Endothelial cell of umbilical vein (primary cell): ENCODE measurements around the gene GTF2IRD1. TPM values are rescaled to one million over a fixed set of nuclear protein-coding genes. Genes with fewer than 3 reads are reported as not detected.

Experiments used
- BruUV-seq: library from RNA; stranded (reverse); fragments of 400-500 nt; replicated peaks from 2 replicates; lab custom pipeline; 2021; lab: Mats Ljungman, UMichigan
- CTCF ChIA-PET: fragments of 300-600, 350-600 bp; sonication (Branson Sonifier 250); formaldehyde crosslinking; loops from one replicate; lab custom pipeline; 2021; ENCODE audit warnings: antibody characterized with exemption, inconsistent platforms; lab: Charles Lee
- POLR2A ChIA-PET: fragments of 300-600, 350-600 bp; sonication (Branson Sonifier 250); formaldehyde crosslinking; loops from one replicate; lab custom pipeline; 2021; ENCODE audit warnings: antibody characterized with exemption, inconsistent platforms; lab: Charles Lee
- DNase-seq: peaks from one replicate; pipeline ENCODE4 v3.0.0-alpha.2; 2011; ENCODE audit warnings: low read depth, low spot score
- FAIRE-seq: peaks from 2 replicates; lab custom pipeline; 2011; peaks lifted over from hg19 to GRCh38; lab: Jason Lieb, UNC
- H2AFZ ChIP-seq: 2 replicates; pipeline ENCODE4 v1.6.0; 2012; ENCODE audit warnings: low read depth, low read length, control low read depth, inconsistent platforms
- H3K27ac ChIP-seq: 2 replicates; pipeline ENCODE4 v1.5.1; 2011; ENCODE audit warnings: low read depth, mild to moderate bottlenecking, control low read depth, low read length, moderate library complexity; ENCODE audit not compliant: insufficient read depth
- H3K27me3 ChIP-seq, 2 experiments: 2 replicates each; pipeline versions ENCODE4 v1.6.0 to v1.6.1; 2011; ENCODE audit warnings: low read length in 2 of 2, mixed read lengths in 1 of 2; ENCODE audit not compliant: control insufficient read depth in 2 of 2, insufficient read depth in 2 of 2
- H3K36me3 ChIP-seq, 2 experiments: 2 replicates in 1 of 2; 3 replicates in 1 of 2; pipeline ENCODE4 v1.5.1; 2011; ENCODE audit warnings: low read length in 2 of 2, mild to moderate bottlenecking in 1 of 2, moderate library complexity in 1 of 2; ENCODE audit not compliant: control insufficient read depth in 2 of 2, insufficient read depth in 2 of 2; ENCODE audit errors: extremely low read depth in 1 of 2
- H3K4me1 ChIP-seq: 3 replicates; pipeline ENCODE4 v1.5.1; 2011; ENCODE audit warnings: mild to moderate bottlenecking, low read length; ENCODE audit not compliant: control insufficient read depth, insufficient read depth; ENCODE audit errors: extremely low read depth
- H3K4me2 ChIP-seq: 2 replicates; pipeline ENCODE4 v1.6.1; 2011; ENCODE audit warnings: low read length, control low read depth, mixed read lengths; ENCODE audit not compliant: insufficient read depth
- H3K4me3 ChIP-seq, 3 experiments: fragments of 200-600 bp in 1 of 3; sonication (generic), shearing (Covaris generic) in 1 of 3; replicated peaks in 1 of 3; 2 replicates each; pipeline ENCODE4 v1.5.1; 2011 to 2016; ENCODE audit warnings: control low read depth in 3 of 3, low read length in 3 of 3, mild to moderate bottlenecking in 2 of 3, inconsistent platforms in 1 of 3, low read depth in 1 of 3, moderate library complexity in 1 of 3; ENCODE audit not compliant: insufficient read depth in 1 of 3
- H3K79me2 ChIP-seq: 2 replicates; pipeline ENCODE4 v1.6.0; 2012; ENCODE audit warnings: low read length, inconsistent platforms; ENCODE audit not compliant: control insufficient read depth, insufficient read depth
- H3K9ac ChIP-seq: replicated peaks from 2 replicates; pipeline ENCODE3; 2011; ENCODE audit warnings: low read length, control low read depth; ENCODE audit not compliant: insufficient read depth; ENCODE audit errors: extremely low read depth
- H3K9me1 ChIP-seq: replicated peaks from 3 replicates; pipeline ENCODE4 v1.6.0; 2011; ENCODE audit warnings: mild to moderate bottlenecking, low read length; ENCODE audit not compliant: control insufficient read depth, insufficient read depth; ENCODE audit errors: extremely low read depth
- H3K9me3 ChIP-seq: replicated peaks from 2 replicates; pipeline ENCODE4 v1.5.1; 2012; ENCODE audit warnings: low read length, inconsistent platforms; ENCODE audit not compliant: control insufficient read depth, insufficient read depth
- H4K20me1 ChIP-seq: replicated peaks from 2 replicates; pipeline ENCODE3; 2011; ENCODE audit warnings: mild to moderate bottlenecking, low read length; ENCODE audit not compliant: control insufficient read depth, insufficient read depth; ENCODE audit errors: extremely low read depth
- EZH2 ChIP-seq: IDR thresholded peaks from 2 replicates; pipeline ENCODE4 v1.6.1; 2012; ENCODE audit warnings: borderline replicate concordance, low read depth, mild to moderate bottlenecking, moderate library complexity, low read length, inconsistent platforms; ENCODE audit not compliant: severe bottlenecking
- FOS ChIP-seq: IDR thresholded peaks from 2 replicates; pipeline ENCODE4 v1.6.1; 2011; ENCODE audit warnings: mild to moderate bottlenecking, low read length, moderate library complexity, borderline replicate concordance; ENCODE audit not compliant: insufficient read depth
- GATA2 ChIP-seq: IDR thresholded peaks from 2 replicates; pipeline ENCODE4 v1.7.0; 2011; ENCODE audit warnings: low read depth, mild to moderate bottlenecking, moderate library complexity, mixed read lengths, low read length; ENCODE audit not compliant: insufficient read length, insufficient read depth
- JUN ChIP-seq: IDR thresholded peaks from 2 replicates; pipeline ENCODE4 v1.6.1; 2011; ENCODE audit warnings: borderline replicate concordance, low read depth; ENCODE audit not compliant: insufficient read length, insufficient read depth
- MYC ChIP-seq: IDR thresholded peaks from one replicate; pipeline ENCODE4 v1.6.1; 2011; ENCODE audit warnings: mild to moderate bottlenecking, low read depth, low read length
- POLR2A ChIP-seq: IDR thresholded peaks from 2 replicates; pipeline ENCODE4 v1.6.1; 2012; ENCODE audit warnings: low read depth, mild to moderate bottlenecking, control low read depth, low read length
- POLR2AphosphoS5 ChIP-seq: IDR thresholded peaks from 2 replicates; pipeline ENCODE4 v1.6.1; 2012; ENCODE audit warnings: low read depth, mild to moderate bottlenecking, control low read depth, low read length, moderate library complexity; ENCODE audit not compliant: insufficient read depth
- dilution Hi-C: fragments of 300-500 bp; cut with MboI; formaldehyde crosslinking; loops from one replicate; pipeline ENCODE4 v1.15.0; 2019; ENCODE audit warnings: low sequenced_read_pairs; ENCODE audit not compliant: extremely low pct_ligation_motif_present
- intact Hi-C: fragments of 100-400 bp; cut with micrococcal nuclease; formaldehyde crosslinking; loops from one replicate; pipeline ENCODE4 v1.10.0; 2022
- polyA plus RNA-seq, 4 experiments: library from polyadenylated mRNA; depleted of rRNA in 3 of 4; stranded (reverse) in 3 of 4; unstranded in 1 of 4; fragments of >200 nt; gene quantifications; 2 replicates each; pipeline versions ENCODE4 v1.2.1 to v1.2.3, GENCODE V29; 2011 to 2012; ENCODE audit warnings: missing spikeins in 1 of 4
- total RNA-seq: library from RNA; stranded (reverse); gene quantifications from 2 replicates; pipeline ENCODE4 v1.2.3, GENCODE V29; 2021
- TF ChIP-seq, protein P1 (sequence below), 2 donors: IDR thresholded peaks; 1 replicate in 1 of 2; 2 replicates in 1 of 2; pipeline ENCODE4 v1.5.1; 2011; ENCODE audit warnings: low read length in 2 of 2, mild to moderate bottlenecking in 2 of 2, moderate library complexity in 2 of 2, control low read depth in 1 of 2, inconsistent platforms in 1 of 2, low read depth in 1 of 2; ENCODE audit not compliant: insufficient read depth in 1 of 2; ENCODE audit errors: extremely low read depth in 1 of 2
- TF ChIP-seq, protein P2 (sequence below): IDR thresholded peaks from 2 replicates; pipeline ENCODE4 v1.6.1; 2011; ENCODE audit not compliant: insufficient read depth, insufficient read length

Gene GTF2IRD1
- total and polyA plus RNA-seq, 2 donors (not counting 3 experiments of a cell fraction or from before 2014, with no cell fraction given), result 14.2 to 24.2 TPM

DNA sequence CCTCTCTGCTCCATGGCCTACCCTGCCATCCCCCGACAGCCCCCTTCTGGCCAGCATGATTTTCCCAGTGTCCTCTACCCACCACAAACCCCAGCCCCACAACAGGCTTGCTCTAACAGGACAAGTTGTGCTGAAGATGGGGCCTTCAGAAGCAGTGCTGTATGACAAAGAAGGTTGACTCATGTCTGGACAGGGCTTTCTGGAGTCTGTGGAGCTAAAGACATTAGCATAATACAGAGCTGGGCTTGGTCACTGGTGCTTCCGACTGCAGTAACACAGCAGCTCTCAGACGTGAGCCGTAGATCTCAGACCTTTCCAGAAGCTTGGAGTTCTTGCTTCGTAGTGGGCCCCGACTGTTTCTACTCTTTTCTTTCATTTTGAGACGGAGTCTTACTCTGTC, 100.5 kb downstream of the GTF2IRD1 start:
- intact Hi-C loops, result no loop called here
- no peak overlapping the region for H3K27ac ChIP-seq
- BruUV-seq, result no TSS peak
- H3K79me2 ChIP-seq, result no peaks in the 10 kb centered on the region
- H3K9me1 ChIP-seq, result no peaks in the 10 kb centered on the region
- H3K9me3 ChIP-seq, result no peaks in the 10 kb centered on the region
- no peaks in the 10 kb centered on the region for H3K4me1 ChIP-seq
- dilution Hi-C loops, result no loop called here
- peaks cover 0 to 7% of the 10 kb centered on the region in 2 experiments for H3K36me3 ChIP-seq
- FAIRE-seq, result no peak
- no peaks in the 10 kb centered on the region for H3K27me3 ChIP-seq
- TF ChIP-seq, protein P1, sequence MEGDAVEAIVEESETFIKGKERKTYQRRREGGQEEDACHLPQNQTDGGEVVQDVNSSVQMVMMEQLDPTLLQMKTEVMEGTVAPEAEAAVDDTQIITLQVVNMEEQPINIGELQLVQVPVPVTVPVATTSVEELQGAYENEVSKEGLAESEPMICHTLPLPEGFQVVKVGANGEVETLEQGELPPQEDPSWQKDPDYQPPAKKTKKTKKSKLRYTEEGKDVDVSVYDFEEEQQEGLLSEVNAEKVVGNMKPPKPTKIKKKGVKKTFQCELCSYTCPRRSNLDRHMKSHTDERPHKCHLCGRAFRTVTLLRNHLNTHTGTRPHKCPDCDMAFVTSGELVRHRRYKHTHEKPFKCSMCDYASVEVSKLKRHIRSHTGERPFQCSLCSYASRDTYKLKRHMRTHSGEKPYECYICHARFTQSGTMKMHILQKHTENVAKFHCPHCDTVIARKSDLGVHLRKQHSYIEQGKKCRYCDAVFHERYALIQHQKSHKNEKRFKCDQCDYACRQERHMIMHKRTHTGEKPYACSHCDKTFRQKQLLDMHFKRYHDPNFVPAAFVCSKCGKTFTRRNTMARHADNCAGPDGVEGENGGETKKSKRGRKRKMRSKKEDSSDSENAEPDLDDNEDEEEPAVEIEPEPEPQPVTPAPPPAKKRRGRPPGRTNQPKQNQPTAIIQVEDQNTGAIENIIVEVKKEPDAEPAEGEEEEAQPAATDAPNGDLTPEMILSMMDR (IDR thresholded peaks at IDR 0.05; ENCODE audit: extremely low read depth in 1 of 2, insufficient read depth in 1 of 2, low read depth in 1 of 2, low read length in 2 of 2), result no peak
- TF ChIP-seq POLR2AphosphoS5 (no peak), POLR2A (no peak), GATA2 (no peak), MYC (no peak), EZH2 (no peak), JUN (no peak), FOS (no peak)
- TF ChIP-seq, protein P2, sequence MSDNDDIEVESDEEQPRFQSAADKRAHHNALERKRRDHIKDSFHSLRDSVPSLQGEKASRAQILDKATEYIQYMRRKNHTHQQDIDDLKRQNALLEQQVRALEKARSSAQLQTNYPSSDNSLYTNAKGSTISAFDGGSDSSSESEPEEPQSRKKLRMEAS, result no peak
- H3K4me3 ChIP-seq, result no peak overlapping the region
- no peak for DNase-seq
- ChIA-PET CTCF (interaction anchor here (1.3 kb wide), 1 partner anchor 12 kb away, joined by 4 read pairs; no protein-coding TSS in a partner anchor), POLR2A (no interaction called here)
- H3K4me2 ChIP-seq, result no peak overlapping the region
- no peak overlapping the region for H2AFZ ChIP-seq
- H4K20me1 ChIP-seq, result no peaks in the 10 kb centered on the region
- H3K9ac ChIP-seq, result no peak overlapping the region
